NOMO-1 treated with dmso at 0.1 percent for 144 hours (cell line): Measurements from ENCODE around the gene ZNF600.
"Not testable (repeated sequence)": the region's sequence is repeated elsewhere in the genome, so short reads cannot be mapped to it uniquely, and the experiment has no call there.

Experiments
- DNase-seq: peaks from one replicate; lab custom pipeline; 2025; ENCODE audit not compliant: unreplicated experiment; lab: John Stamatoyannopoulos, UW

Gene ZNF600

GRCh38 chr19:52742516-52742915 is 44.1 kb downstream of the ZNF600 start:
- DNase-seq = no peak

GRCh38 chr19:52741951-52742485 is 44.6 kb downstream of the ZNF600 start:
- no peak for DNase-seq

- DNase-seq = not testable (repeated sequence)
Observed at GRCh38 chr19:52741371-52741770, 45.2 kb downstream of the ZNF600 start.

- DNase-seq = no peak
Observed at GRCh38 chr19:52739576-52739975, 47.0 kb downstream of the ZNF600 start.

GRCh38 chr19:52735734-52736133 is 50.9 kb downstream of the ZNF600 start:
- no peak for DNase-seq

GRCh38 chr19:52734893-52735661 is 51.5 kb downstream of the ZNF600 start, which contains the start of gene ZNF611:
ZNF611 (minus strand) TSS chr19:52735044; CDS start chr19:52715894, 19,150 bp downstream.
- DNase-seq = peak; percentile 88

- DNase-seq = peak; percentile 30
Observed at GRCh38 chr19:52734331-52734892, 52.2 kb downstream of the ZNF600 start.

GRCh38 chr19:52726051-52726450 is 60.5 kb downstream of the ZNF600 start:
- DNase-seq = not testable (repeated sequence)

- no peak for DNase-seq
Observed at GRCh38 chr19:52725528-52725961, 61.0 kb downstream of the ZNF600 start.

- no peak for DNase-seq
Observed at GRCh38 chr19:52724701-52725514, 61.7 kb downstream of the ZNF600 start.

GRCh38 chr19:52723907-52724598 is 62.5 kb downstream of the ZNF600 start:
- DNase-seq = not testable (repeated sequence)

GRCh38 chr19:52722062-52723003 is 64.3 kb downstream of the ZNF600 start:
- DNase-seq = no peak

GRCh38 chr19:52720541-52720940 is 66.0 kb downstream of the ZNF600 start:
- DNase-seq = not testable (repeated sequence)

GRCh38 chr19:52716522-52716921 is 70.1 kb downstream of the ZNF600 start:
- no peak for DNase-seq

- not testable (repeated sequence) for DNase-seq
Observed at GRCh38 chr19:52715902-52716301, 70.7 kb downstream of the ZNF600 start.

GRCh38 chr19:52715330-52715729 is 71.3 kb downstream of the ZNF600 start:
- not testable (repeated sequence) for DNase-seq
